H4 (cell line): ENCODE results near the gene SCGB3A2. TPM values are rescaled to one million over a fixed set of nuclear protein-coding genes. Genes with fewer than 3 reads are reported as not detected.

ENCODE experiments used
- DNase-seq: peaks from one replicate; pipeline ENCODE4 v3.0.0-alpha.2; 2015; ENCODE audit warnings: low spot score
- total RNA-seq: library from RNA; depleted of rRNA; stranded (reverse); fragments of >200 nt; shearing (Covaris generic); gene quantifications from 2 replicates; pipeline ENCODE4 v1.2.3, GENCODE V29; 2014; rRNA removed

The SCGB3A2 gene, protein sequence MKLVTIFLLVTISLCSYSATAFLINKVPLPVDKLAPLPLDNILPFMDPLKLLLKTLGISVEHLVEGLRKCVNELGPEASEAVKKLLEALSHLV
- total RNA-seq, result not detected in 2 replicates

DNA sequence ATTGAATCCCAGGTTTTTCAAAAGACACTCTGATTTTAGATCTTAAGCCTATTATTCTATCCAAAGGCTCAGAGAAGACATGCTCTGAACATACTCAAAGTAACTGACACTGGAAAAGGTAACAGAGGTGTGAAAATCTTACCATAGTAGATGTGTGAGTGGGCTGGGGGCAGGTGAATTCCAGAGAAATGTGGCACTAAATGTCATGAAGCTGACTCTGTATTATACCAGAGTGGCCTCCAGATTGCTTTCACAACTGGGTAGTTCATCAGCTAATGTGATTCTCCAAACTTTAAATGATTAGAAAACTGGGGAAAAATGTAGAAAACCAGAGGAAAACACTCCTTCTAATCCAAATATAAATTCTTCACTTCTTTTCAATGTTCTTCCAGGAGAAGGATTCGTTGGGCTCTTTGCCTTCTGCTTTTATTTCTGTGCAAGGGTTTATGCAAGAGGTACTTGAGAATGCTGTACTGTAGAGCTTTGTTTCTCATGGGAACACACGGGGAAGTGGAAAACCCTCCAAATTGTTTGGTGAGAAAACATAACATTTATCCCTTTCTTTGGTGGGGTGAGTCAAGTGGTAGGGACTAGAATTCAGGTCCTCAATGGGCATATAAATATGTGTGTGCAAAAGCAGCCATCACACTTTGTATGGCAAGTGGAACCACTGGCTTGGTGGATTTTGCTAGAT is at the start of gene SCGB3A2:
Gene SCGB3A2 (plus strand): TSS at position 646 of the 694 bp plus-strand sequence. CDS start 93 bp downstream, outside the sequence.
- no peak for DNase-seq

- no peak for DNase-seq
Observed at GRCh38 chr5:147830035-147830434, 48.5 kb upstream of the SCGB3A2 start.

- DNase-seq, result no peak
Observed at GRCh38 chr5:147831465-147831864, 47.0 kb upstream of the SCGB3A2 start, which contains the start of gene SPINK1. Gene SPINK1 (minus strand): TSS chr5:147831671. CDS start chr5:147831577, 94 bp downstream.

DNA sequence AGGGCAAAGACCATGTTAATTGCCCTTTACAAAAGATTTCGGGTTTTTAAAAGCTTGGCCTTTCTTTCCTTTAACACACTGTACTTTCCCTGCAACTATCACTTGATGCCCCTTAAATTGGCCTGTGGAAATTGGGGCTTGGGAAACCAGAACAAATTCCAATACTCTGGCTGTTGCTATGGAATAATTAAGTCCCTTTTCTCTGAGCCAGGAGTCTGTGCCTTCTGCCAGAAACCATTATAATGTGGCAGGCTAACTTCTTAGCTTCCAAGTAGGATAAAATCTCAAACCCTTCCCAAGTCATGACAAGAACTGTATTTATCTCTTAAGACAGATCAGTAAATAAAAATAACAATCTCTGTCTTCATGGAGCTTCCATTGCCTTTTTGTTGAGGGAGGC is 46.0 kb upstream of the SCGB3A2 start:
- no peak for DNase-seq

DNA sequence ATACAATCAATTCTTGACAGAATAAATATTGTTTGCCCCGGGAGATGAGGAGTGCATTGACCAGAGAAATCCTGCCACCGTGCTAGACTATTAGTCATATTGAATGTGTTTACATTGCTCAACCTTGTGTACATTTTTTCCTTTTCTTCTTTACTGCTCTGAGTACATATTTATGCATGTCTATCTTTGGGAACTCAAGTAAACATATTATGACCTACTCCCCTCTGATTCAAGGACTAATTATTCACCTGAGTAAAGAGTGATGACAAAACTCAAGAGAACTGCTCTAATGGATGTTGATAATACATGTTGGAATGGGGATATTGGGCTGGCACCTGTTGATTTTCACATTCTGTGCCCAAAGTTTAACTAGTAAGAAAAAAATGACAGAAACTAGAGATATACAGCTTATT is 43.1 kb upstream of the SCGB3A2 start:
- DNase-seq, result peak; percentile 6

DNA sequence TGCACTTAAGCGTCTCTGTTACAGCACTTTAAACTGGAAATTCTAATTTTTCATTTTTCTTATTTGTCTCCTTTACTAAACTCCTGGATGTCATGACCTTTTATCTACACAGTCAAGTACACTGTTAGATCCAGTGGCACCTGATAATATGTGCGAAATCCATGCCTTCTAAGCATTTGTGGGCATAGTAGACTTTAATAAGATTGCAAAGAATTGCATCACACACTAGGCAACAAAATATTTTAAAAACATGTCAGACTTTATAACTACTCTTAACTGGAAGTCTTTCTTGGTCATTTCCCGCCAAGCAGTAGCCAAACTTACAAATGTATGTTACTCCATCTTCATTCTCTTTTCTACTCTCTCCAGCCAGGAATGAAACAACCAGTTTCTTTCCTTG is 42.1 kb upstream of the SCGB3A2 start:
- no peak for DNase-seq

DNA sequence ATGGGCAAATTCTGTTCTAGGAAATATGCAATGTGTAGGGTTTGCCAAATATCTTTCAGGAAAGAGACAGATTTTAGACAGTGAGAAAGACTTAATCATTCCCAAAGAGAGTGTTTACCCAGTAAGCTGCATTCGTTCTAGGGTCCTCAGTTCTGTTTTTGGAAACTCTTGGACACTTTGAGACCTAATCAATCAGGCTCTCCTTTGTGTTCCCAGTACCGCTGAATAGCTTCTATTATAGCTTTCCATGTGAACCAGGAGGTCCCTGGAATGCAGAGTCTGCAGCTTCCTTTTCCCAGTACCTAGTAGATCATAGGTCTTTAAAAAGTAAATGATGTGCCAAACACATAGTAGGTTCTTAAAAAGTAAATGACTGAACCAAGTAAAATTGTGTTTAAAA is 35.6 kb upstream of the SCGB3A2 start:
- DNase-seq, result no peak

DNA sequence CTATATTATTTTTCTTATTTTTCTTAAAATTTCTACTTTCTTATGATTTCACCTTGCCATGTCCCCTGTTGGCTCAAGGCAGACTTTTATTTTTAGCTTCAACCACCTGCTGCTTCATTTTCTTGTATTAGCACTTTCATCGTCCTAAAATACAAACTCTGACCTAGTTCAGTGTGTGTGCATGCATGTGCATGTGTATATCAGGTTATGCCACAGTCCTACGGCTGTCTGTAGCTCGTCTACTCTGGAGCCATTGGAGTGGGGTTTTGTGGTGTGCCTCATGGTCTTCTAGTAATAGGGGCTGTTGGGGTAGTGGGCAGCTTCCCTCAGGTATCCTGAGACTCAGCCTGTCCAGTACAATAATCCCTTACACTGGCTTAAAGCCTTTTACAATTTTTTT is 33.7 kb upstream of the SCGB3A2 start:
- no peak for DNase-seq

GRCh38 chr5:147845618-147846017 is 32.9 kb upstream of the SCGB3A2 start:
- no peak for DNase-seq

DNA sequence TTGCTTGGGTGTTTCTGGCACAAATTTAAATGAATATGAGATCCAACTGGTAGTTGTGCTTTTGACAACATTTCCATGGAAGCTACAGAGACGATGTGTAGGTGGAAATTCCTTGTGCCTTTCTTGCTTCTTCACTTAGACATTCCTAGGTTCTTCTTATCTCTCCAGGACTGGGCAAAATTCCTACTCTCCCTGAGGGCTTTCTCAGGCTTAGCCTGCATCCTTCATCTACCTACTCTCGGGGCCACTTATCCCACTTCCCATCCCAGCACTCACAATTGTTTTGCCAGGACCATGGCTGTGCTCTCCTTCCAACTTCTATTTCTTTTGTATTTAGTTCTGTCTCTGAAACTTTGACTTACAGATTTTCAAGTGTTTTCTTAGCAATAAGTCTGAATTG is 29.3 kb upstream of the SCGB3A2 start:
- DNase-seq, result no peak

GRCh38 chr5:147851578-147851977 is 26.9 kb upstream of the SCGB3A2 start:
- DNase-seq, result no peak

DNA sequence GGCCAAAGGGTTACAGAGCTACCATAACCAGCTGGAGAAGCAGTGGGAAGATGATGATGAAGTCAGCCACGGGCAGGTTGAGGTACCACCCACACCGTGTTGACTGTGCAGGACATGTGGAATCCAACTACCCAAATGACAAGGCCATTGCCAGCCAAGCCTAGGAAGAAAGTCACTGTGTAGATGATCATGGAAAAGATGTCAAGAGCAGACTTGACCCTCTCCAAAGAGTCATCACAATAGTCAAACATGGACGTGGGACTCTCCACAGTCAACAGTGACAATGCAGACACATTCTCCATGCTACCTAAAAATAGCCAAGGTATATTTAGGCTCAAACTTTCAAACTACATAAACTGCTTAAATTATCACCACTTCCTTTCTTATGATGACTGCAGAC is 26.1 kb upstream of the SCGB3A2 start:
- no peak for DNase-seq

DNA sequence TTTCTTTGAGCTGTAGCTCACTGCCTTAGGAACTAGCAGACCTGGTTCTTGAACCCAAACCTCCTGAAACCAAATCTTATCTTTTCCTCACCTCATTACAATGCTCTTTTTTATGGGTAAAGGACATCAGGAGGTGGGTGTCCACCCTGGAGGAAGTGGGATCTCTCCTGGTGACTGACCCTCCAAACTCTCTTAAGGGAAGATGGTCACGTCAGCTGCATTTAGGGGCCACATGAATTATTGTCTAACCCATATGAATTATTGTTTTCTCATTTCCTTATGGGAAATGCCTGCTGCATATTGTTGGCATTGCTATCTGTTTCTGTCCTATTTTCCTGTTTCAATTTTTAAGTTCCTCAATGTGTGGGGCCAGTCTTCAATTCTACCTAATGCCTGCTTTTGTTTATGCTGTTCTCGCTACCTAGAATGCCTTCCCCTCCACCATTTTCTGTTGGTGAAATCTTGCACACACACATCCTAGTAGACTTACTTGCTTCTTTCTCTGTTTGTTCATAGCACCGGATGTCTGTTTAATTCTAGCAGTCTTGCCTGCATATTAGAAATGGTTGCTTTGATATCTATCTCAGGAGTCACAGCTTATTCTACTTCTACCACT is 25.0 kb upstream of the SCGB3A2 start:
- no peak for DNase-seq

GRCh38 chr5:147854331-147854730 is 24.2 kb upstream of the SCGB3A2 start:
- DNase-seq, result no peak

- no peak for DNase-seq
Observed at GRCh38 chr5:147854894-147855773, 23.4 kb upstream of the SCGB3A2 start.

- no peak for DNase-seq
Observed at GRCh38 chr5:147855774-147856069, 22.8 kb upstream of the SCGB3A2 start.

- no peak for DNase-seq
Observed at GRCh38 chr5:147856801-147857200, 21.7 kb upstream of the SCGB3A2 start.

- peak; percentile 40 for DNase-seq
Observed at GRCh38 chr5:147857302-147858129, 21.0 kb upstream of the SCGB3A2 start.

DNA sequence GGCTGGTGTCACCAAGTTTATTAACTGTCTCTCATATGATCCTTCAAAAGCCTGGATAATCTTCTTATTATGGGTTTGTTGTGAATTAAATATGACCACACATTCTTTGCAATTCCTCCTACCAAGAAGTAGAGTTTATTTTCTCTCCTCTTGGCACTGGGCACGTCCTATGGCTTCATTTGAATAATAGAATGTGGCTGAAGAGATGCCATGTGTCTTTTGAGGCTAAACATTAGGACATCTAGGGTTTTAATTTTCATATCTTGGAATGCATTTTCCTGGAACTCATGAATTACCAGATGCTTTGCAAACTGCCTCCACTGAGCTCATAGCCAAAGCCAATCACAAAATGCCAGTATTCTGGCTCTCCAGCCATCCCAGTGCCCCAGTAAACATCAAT is 19.9 kb upstream of the SCGB3A2 start:
- no peak for DNase-seq

DNA sequence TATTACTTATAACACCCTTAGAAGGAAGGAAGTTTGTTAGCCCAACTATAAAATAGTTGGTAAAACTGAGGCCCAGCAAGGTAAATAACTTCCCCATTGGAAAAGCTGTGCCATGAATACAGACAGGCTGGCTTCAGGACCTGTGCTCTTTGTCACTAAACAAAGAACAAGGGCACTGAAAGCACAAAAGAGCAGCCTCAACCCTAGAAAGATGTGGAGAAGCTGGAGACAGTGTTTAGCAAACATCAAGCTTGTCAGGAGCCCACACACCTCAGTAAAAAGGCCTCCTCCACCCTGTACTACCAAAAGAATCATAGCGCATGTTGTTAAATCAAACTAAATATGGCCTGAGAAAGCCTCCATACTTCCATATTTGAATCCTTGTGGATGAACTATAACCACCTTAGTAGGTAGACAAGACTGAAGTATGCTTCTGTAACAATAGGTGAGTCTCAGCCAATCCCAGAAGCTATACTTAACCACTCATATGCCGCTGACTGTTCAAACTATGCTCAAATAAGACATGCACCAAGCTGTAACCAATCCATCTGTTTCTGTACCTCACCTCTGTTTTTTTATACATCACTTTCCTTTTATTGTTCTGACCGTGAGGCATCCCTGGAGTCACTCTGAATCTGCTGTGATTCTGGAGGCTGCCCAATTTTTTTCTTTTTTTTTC is 18.4 kb upstream of the SCGB3A2 start:
- no peak for DNase-seq

DNA sequence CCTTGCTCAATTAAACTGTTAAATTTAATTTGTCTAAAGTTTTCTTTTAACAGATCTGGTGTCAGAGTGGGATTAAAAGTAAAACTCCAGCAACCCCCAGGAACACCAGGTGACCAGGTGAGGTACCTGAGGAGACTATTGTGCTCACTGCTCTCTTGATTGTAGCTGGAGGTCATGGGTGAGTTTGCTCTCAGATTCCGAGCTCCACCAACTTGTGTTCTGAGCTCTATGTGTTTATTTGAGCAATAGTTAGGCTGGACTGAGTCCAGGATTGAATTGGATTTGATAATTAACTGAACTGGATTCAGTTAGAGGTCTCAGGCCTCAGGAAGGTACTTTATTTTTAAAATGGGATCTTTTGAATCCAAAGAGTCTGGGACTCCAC is 17.9 kb upstream of the SCGB3A2 start:
- DNase-seq, result no peak
